Osteocyte (in vitro differentiated cells): ENCODE data around the gene RIMBP2. TPM values are rescaled to one million over a fixed set of nuclear protein-coding genes. Genes with fewer than 3 reads are reported as not detected.

Experiments
- DNase-seq: peaks from one replicate; pipeline ENCODE4 v3.0.0; 2021; ENCODE audit warnings: mixed read lengths; ENCODE audit not compliant: unreplicated experiment; ENCODE audit errors: extremely low spot score
- H3K27ac Mint-ChIP-seq: one replicate; pipeline ENCODE4 v1.8.0; 2021; ENCODE audit warnings: mild to moderate bottlenecking, mixed read lengths; ENCODE audit not compliant: unreplicated experiment
- H3K27me3 Mint-ChIP-seq: one replicate; pipeline ENCODE4 v1.8.0; 2021; ENCODE audit warnings: mixed read lengths; ENCODE audit not compliant: unreplicated experiment
- H3K36me3 Mint-ChIP-seq: one replicate; pipeline ENCODE4 v1.8.0; 2021; ENCODE audit warnings: mixed read lengths; ENCODE audit not compliant: unreplicated experiment
- H3K4me1 Mint-ChIP-seq: one replicate; pipeline ENCODE4 v1.8.0; 2021; ENCODE audit warnings: mixed read lengths; ENCODE audit not compliant: unreplicated experiment
- H3K4me3 Mint-ChIP-seq: one replicate; pipeline ENCODE4 v1.8.0; 2021; ENCODE audit warnings: mild to moderate bottlenecking, moderate library complexity, mixed read lengths; ENCODE audit not compliant: unreplicated experiment
- H3K9me3 Mint-ChIP-seq: one replicate; pipeline ENCODE4 v1.8.0; 2021; ENCODE audit warnings: mixed read lengths; ENCODE audit not compliant: unreplicated experiment
- CTCF ChIP-seq: fragments of 200-600 bp; sonication (generic); IDR thresholded peaks from 2 replicates; pipeline ENCODE4 v1.5.0; 2021; ENCODE audit warnings: antibody characterized with exemption, mild to moderate bottlenecking, moderate library complexity
- total RNA-seq: library from RNA; stranded (reverse); gene quantifications from 2 replicates; pipeline ENCODE4 v1.2.1, GENCODE V29; 2021

RIMBP2 gene
- total RNA-seq, 1 donor from 2014 or later: 0.13 TPM

- DNase-seq: no peak
- no peak for TF ChIP-seq CTCF
- no peaks in the 10 kb centered on the region for H3K4me1 Mint-ChIP-seq
- no peaks in the 10 kb centered on the region for H3K27me3 Mint-ChIP-seq
- no peaks in the 10 kb centered on the region for H3K36me3 Mint-ChIP-seq
- no peak overlapping the region for H3K4me3 Mint-ChIP-seq
- no peak overlapping the region for H3K27ac Mint-ChIP-seq
- H3K9me3 Mint-ChIP-seq: peaks cover 31% of the 10 kb centered on the region
Observed at GRCh38 chr12:130513556-130513955, 202.5 kb downstream of the RIMBP2 start.

GRCh38 chr12:130511285-130511684, 204.8 kb downstream of the RIMBP2 start:
- H3K27ac Mint-ChIP-seq: no peak overlapping the region
- no peak for DNase-seq
- no peaks in the 10 kb centered on the region for H3K27me3 Mint-ChIP-seq
- peaks cover 20% of the 10 kb centered on the region for H3K9me3 Mint-ChIP-seq
- H3K36me3 Mint-ChIP-seq: no peaks in the 10 kb centered on the region
- TF ChIP-seq CTCF: no peak
- no peak overlapping the region for H3K4me3 Mint-ChIP-seq
- no peaks in the 10 kb centered on the region for H3K4me1 Mint-ChIP-seq

- Mint-ChIP-seq H3K9me3 (peaks cover 11% of the 10 kb centered on the region), H3K36me3 (no peaks in the 10 kb centered on the region), H3K27ac (no peak overlapping the region), H3K4me3 (no peak overlapping the region), H3K27me3 (no peaks in the 10 kb centered on the region), H3K4me1 (no peaks in the 10 kb centered on the region)
- TF ChIP-seq CTCF: no peak
- DNase-seq: no peak
Observed at GRCh38 chr12:130509454-130509853, 206.6 kb downstream of the RIMBP2 start.

- no peaks in the 10 kb centered on the region for H3K4me1 Mint-ChIP-seq
- no peaks in the 10 kb centered on the region for H3K27me3 Mint-ChIP-seq
- H3K27ac Mint-ChIP-seq: no peak overlapping the region
- H3K4me3 Mint-ChIP-seq: no peak overlapping the region
- no peak for DNase-seq
- H3K36me3 Mint-ChIP-seq: no peaks in the 10 kb centered on the region
- peaks cover 12% of the 10 kb centered on the region for H3K9me3 Mint-ChIP-seq
- TF ChIP-seq CTCF: no peak
Observed at GRCh38 chr12:130508847-130509246, 207.3 kb downstream of the RIMBP2 start.

GRCh38 chr12:130508318-130508717, 207.8 kb downstream of the RIMBP2 start:
- DNase-seq: no peak
- H3K27me3 Mint-ChIP-seq: no peaks in the 10 kb centered on the region
- peaks cover 17% of the 10 kb centered on the region for H3K9me3 Mint-ChIP-seq
- no peaks in the 10 kb centered on the region for H3K36me3 Mint-ChIP-seq
- H3K27ac Mint-ChIP-seq: no peak overlapping the region
- no peak for TF ChIP-seq CTCF
- H3K4me3 Mint-ChIP-seq: no peak overlapping the region
- H3K4me1 Mint-ChIP-seq: no peaks in the 10 kb centered on the region
